OCI-LY7 (cell line): ENCODE data around the gene CAT.

Source experiments
- CTCF ChIP-seq: fragments of 200-600 bp; sonication (generic); conservative IDR thresholded peaks from 2 replicates; pipeline ENCODE4 v1.5.1; 2014; ENCODE audit warnings: mild to moderate bottlenecking, antibody characterized with exemption, low read length, moderate library complexity, mixed read lengths
- EZH2phosphoT487 ChIP-seq: fragments of 200-600 bp; sonication (generic); IDR thresholded peaks from 2 replicates; pipeline ENCODE4 v1.6.1; 2018; ENCODE audit warnings: low read depth, borderline replicate concordance, mild to moderate bottlenecking, mixed run types, antibody characterized with exemption, low read length, moderate library complexity, mixed read lengths

GRCh38 chr11:34425360-34425759, 13.4 kb upstream of the CAT start:
- TF ChIP-seq CTCF = no peak
- no peak for TF ChIP-seq EZH2phosphoT487
